ENCODE measurements around the gene FARP1.

Gene FARP1

DNA sequence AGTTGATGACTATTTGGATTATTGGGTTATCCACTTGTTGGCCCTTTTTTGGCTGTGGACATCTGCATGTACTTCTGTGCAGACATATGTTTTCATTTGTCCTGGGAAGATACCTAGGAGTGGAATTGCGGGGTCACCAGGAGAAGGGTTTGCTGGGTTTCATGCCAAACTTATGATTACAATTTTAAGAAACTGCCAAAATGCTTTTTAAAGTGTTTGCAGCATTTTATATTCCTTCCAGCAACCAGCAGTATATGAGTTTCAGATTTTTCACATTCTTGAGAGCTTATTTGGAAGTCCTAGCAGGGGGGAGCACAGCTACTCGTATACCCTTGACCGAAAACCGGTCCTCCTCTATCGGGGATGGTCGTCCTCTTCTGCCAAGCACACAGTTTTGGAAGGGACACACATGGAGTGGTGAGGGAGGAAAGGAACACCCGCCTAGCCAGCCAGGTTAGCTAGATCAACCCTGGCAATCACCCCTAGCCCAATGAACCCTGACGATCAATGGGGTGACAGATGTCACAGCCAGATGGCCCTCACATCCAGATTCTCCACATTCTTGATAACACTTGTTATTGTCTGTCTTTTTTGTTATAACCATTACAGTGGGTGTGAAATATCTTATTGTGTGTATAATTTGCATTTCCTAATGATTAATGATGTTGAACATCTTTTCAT is 60.9 kb downstream of the FARP1 start:
- DNase-seq = no peak

DNA sequence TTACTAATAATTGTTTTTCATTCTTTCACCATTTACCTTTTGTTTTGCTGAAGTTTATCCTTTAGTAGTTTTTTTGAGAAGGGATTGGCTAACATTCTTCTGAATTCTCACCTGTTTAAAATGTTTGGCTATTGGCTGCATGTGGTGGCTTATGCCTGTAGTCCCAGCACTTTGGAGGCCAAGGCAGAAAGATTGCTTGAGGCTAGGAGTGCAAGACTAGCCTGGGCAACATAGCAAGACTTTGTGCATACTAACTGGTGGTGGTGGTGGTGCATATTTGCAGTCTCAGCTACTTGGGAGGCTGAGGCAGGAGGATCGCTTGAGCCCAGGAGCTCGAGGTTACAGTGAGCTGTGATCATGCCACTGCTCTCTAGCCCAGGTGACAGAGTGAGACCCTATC is 61.7 kb downstream of the FARP1 start:
- no peak for DNase-seq

DNA sequence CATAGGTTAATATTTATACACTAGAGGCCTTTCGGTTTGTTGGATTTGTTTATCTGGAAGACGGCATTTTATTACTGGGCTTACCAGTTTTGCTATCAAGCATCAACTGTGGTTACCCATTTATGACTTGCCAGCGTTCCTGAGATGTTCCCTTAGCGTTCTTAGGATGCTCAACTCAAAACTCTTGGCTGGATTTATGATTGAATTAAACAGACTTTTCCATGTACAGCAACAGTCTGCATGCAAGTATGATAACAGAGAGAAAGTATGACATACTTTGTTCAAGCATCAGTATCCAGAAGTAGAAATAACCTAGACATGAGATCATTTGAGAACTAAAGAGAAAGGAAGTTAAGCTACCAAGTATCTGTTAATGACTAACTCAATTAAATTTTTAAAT is 64.1 kb downstream of the FARP1 start:
- DNase-seq = no peak

DNA sequence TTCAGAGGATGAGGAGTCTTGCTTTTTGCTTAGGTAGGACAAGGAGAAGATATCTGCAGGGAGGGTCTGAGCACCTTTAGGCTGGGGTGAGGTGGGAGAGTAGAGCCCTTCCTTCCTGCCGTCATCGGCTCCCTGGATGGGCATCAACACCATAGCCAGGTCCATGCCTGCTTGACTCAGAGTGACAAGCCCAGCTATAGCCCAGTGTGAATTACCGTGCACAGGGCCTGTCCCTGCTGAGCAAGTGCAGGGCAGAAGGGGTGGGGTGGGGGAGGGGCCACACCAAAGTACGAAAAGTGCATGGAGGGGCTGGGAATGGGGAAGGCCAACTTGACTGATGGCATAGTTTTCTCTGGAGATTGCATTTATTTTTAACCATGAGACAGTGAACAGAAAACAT is 64.5 kb downstream of the FARP1 start:
- no peak for DNase-seq

DNA sequence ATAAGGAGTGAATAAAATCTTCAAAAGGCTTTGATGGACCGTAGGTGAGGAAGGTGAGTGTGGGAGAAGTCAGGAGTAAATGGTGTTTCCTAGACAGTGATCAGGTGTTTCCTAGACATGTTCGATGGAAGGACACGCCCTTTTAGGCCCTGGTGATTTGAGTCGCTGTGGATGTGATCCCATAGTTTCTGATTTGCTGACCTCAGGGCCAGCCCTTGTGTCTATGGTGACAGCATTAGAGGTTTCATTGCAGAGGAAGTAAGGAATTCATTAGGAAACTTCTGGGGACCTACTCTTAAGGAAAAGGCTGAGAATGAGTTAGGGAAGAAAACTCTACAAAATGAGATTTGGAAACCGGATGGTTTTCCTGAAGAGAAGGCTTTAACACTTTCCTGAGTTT is 65.7 kb downstream of the FARP1 start:
- DNase-seq = no peak

DNA sequence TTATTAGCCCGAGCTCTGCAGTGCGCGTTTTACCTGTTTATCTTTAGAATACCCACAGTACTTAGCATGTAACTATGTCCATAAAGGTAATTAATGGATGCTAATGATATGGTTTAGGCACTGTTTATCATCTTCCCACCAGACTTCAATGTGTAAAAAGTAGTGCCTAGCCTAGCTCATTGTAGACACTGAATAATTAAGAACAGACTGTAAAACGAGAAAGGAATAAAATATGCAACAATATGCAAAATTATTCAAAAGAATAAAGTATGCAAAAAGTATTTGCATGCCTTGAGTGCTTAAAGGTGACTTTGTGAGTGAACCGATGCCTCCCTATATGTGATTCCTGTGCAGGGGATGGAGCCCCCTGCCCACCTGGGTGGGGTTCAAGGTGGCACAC is 69.9 kb downstream of the FARP1 start:
- DNase-seq = no peak

DNA sequence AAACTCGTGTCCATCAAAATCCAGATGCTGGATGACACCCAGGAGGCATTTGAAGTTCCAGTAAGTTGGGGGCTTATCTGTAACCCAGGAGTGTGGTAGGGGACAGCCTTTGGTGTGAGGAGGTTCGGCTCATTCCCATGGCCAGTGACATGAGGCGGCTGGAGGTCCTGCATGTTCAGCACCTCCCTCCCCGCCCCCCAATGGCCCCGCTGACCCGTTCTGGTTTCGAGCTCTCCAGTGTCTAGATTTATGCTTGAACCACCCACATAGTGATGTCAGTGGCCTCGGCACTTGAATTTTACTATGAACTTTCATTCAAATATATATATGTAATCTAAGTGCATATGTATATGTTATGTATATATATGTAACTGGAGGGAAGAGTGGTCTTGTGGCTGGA is 70.5 kb downstream of the FARP1 start:
- no peak for DNase-seq

DNA sequence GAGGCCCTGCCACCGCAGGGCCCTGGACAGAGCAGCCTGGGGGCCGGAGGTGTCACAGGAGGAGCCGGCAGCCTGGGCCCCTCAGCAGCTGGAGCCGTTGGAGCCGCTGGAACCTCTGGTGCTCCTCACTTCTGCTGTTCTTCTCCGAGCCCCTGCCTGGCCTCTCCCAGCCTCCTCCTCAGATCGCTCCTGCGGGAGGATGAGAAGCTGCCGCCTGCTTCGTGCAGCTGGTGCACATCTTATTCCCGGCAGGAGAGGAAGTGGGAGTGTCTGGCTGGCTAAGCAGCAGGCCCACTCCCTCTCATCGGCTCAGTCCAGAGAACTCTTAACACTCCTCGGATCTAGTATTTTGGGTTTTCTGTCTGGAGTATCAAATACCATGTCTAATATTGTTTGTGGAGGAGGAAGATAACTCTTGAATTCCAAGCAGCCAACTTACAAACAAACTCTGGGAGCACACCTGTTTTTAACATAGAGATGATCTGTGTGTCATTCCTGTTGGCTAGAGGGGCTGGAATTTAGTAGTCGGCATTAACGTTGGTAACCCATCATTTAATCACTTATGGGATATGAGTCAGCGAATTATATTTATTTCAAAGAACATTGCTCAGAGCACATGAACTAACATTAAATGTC is 71.2 kb downstream of the FARP1 start:
- DNase-seq = no peak

DNA sequence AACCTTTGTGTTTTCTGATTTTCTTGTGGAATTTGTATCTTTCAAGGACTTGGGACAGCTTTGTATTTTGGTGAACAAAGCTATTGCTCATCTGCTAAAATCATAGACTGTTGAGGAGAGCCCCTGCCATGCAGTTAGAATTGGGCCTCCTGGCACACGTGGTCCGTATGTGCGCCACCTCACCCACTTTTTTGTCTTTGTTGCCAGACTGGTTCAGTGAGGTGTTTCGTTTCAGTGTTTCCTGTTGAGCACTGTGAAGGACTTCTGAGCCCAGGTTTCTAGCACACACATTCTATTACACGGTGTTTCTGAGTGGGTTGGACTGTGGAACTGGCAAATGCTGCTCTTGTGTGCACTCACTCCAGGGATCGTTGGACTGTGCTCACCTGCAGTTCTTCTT is 71.8 kb downstream of the FARP1 start:
- no peak for DNase-seq

DNA sequence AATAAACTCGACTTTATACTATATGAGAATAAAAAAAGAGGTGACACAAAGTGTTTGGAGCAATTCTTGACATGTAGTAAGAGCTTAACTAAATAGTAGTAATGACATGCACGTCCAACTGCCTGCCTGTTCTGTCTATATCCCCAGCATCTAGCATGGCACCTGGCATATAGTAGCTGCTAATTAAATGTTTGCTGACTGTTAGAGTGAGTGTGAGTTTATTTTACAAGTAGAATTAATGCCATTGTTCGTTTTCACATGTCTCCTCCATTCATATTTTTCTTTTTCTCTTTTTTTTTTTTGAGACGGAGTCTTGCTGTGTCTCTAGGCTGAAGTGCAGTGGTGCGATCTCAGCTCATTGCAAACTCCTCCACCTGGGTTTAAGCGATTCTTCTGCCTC is 72.6 kb downstream of the FARP1 start:
- no peak for DNase-seq

DNA sequence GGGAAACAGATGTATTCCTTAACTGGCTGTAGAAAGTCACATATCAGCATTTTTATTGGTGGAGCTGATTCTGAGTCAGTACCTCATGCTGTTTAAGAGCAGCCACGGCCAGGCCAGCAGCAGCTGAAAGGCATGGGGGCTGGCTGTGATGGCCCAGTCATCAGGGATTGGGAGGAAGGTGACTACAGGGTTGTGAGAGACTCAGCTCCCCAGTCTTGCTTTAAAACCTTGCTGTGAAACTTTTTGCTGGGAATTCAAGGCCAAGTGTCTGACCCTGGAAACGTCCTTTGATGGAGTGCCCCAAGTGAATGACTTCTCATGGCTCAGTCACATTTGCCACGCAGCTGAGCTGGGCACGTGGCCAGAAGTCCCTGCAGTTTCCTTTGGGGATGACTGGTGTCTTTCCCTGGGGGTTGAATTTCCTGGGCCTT is 73.3 kb downstream of the FARP1 start:
- DNase-seq = no peak

DNA sequence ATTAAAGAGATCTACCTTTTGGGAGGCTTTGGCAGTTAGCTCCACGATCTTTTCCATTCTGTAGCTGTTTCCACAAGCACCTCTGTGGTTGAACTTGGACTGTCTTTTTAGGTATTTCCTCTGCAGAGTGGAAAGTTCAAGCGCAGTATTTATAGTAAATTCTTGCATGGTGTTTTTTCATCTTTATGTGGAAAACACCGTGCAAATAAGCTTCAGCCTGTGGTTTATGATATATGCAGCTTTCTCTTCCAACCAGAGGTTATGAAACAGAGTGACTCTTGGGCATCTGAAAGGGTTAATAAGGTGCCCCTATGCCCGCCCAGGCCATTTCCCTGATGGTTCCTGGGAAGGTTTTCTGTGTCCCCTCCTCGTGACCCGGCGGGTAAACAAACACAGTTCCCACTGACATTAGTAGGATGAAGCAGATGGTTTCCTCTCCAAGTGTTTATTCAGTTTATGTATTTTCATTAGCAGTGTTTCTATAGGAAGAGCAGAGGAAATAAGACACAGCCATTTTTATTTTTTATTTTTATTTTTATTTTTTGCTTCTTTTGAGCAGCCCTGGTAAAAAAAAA is 73.9 kb downstream of the FARP1 start:
- no peak for DNase-seq

DNA sequence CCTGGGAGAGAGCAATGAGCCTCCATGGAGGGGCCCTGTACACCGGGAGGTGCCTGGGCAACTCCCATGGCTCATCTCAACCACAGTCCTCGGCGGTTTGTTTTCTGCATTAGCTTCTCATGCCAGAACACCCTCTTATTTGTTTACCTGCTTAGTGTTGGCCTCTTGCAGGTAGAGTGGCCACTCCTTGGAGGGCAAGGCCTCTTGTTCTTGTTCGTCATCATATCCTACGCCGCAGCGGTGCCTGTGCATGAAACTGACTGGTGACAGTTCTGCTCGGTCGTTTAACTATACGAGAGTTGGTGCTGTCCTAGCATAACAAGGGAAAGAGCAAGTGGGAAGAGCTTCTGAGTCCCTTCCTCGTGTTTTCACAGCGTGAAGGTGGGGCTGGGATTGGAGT is 74.7 kb downstream of the FARP1 start:
- DNase-seq = no peak

DNA sequence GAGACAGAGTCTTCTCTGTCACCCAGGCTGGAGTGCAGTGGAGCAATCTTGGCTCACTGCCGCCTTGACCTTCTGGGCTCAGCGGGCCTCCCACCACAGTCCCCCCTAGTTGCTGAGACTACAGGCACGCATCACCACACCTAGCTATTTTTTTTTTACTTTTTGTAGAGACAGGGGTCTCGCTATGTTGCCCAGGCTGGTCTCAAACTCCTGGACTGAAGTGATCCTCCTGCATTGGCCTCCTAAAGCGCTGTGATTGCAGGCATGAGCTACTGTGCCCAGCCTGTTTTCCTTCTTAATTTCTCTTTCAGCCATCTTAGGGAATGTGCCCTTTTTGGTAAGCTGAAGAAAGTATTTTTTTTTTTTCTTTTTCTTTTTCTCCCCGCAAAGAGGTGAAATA is 76.8 kb downstream of the FARP1 start:
- no peak for DNase-seq

DNA sequence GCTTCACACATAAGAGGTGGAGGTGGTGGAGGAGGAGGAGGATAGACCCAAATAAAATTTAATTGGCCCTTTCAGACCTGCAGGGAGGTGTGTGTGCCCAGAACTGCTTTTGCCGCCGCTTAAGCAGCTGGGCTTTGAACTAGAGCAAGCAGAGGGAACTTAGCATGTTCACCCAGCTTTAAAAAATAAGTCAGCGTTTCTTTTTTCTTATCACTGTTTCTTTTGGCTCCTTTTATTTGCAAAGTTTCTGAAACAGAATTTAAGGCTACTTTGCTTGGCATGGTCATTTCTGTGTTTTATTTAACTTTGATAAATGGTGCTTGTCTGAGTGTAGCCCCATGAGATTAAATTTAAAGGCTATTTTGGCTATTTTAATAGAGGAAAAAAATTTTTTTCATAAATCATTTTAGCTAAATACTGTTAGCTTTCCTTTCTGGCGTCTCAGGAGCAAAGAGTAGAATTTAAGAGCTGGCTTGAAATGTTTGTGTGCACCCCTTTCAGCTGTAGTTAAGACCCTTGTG is 77.4 kb downstream of the FARP1 start:
- no peak for DNase-seq

DNA sequence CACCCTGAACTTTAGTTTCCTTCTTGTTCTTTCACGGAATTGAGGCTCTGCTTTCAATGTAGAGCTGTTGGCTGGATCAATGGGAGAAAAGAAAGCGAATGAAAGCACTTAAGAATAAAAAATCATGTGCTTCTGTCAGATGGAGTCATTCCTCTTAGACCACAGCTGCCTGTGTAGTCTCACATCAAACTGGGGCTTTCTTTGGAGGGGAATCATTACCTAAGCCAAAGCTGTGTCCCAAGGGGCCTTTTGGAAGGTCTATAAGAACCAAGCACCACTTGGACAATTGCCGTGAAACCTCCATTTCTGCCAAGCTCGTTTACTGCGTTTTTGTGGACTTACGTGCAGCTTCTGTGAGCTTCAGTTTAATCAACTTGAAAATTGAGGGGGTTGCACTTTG is 78.3 kb downstream of the FARP1 start:
- no peak for DNase-seq

DNA sequence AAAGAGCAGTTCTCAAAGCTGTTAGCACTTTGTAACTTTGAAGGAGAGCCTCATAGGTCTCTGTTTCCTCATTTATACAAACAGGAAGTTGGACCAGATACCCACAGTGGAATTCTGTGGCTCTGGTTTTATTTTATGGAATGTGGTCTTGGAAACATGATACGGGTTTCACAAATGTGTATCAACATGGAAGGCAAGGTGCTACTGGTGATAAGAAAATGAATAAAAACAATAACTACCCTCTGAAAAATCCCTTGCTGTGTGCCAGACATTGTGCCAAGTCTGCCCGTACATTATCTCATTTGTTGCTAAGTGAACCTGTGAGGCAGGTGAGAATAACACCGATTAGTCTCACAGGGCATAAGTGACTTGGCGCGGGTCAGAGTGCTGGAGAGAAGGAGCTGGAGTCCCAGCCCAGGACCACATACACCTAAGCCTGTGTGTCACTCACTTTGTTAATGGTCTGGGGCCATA is 79.2 kb downstream of the FARP1 start:
- DNase-seq = no peak

DNA sequence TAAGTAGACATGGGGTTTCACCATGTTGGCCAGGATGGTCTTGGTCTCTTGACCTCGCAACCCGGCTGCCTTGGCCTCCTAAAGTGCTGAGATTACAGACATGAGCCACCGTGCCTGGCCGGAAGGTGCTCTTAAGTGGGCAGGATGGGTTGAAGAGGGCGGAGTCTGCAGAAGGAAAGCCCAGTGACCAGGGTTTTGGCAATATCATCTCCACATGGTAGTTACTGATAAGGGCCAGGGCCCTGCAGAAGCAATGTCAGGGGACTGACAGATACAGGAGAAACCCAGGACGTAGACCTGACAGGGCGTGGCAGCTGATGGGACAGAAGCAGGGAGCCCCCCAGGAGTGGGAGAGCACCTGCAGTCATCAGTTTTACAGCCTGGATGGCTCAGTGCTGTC is 79.9 kb downstream of the FARP1 start:
- no peak for DNase-seq

DNA sequence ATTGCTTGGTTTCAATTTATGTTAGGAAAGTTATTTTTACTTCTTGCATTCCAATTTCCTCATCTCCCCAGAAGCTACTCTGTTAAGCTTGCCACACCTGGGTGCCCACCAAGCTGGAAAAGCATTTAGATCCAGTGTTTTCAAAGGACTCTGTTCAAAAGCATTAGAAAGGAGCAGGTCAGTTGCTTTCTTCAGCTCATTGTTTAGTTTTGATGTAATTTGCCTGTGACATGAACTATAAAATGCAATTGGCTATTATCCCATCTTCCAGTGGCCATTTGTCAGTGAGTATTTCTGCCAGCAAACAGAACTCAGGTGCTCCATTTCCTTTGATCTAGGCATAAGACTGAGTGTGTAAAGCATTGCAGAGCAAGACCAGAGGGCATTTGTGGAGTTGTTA is 80.8 kb downstream of the FARP1 start:
- no peak for DNase-seq

DNA sequence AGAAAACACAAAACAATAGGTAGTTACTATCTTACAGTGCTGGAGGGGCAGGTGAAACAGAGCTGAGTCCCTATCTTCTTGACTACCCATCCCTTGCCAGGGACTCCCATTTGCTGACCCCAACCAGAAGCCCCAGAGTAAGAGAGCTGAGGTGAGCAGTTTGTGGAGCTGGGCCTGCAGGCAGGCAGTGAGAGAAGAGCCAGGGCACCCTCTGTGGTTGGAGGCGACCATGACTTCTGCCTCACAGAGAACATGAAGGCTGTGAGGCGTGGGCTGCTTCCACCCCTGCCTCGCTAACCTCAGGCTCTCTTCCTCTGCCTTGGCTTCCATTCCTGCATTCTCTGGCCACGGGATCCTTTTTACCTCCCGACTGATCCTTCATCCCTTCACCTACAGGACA is 81.7 kb downstream of the FARP1 start:
- no peak for DNase-seq

DNA sequence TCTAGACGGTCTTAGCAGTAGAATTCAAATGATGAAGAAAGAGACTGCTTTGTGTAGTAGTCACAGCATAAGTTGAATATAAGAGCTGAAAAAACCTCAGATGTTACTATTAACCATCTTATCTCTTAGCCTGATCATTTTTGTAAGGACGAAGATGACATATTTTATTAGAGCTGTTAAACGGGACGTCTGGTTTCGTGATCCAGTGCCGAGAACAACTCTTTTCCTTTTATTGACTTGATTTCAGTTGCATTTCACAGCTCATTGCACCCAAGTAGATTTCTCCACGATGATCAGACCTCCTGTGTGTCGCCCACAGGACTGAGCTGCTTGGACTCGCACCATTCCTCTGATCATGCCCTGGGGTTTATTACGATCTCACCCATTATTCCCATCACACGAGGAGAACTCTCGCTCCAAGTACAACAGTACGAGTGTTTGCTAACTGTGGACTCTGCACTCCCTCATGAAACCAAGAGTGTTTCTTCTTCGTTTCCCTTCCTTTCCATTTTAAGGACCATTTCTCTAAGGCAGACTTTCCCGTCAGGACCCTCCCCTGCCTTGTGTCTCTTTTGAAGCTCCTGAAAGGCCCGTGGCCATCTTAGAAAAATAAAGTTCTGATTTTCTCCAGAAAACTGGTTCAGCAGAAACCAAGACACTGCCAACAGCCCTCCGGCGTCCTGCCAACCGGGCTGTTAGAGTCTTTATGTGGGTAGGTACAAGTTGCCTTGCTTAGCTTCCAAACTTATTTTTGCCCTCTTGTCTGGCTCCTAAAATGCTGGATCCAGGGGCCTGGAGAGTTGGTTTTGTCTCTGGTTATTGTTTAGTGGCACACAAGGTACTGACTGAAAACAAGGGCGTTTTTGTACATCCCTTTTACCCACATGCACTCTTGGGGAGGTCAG is 82.4 kb downstream of the FARP1 start:
- DNase-seq = no peak

DNA sequence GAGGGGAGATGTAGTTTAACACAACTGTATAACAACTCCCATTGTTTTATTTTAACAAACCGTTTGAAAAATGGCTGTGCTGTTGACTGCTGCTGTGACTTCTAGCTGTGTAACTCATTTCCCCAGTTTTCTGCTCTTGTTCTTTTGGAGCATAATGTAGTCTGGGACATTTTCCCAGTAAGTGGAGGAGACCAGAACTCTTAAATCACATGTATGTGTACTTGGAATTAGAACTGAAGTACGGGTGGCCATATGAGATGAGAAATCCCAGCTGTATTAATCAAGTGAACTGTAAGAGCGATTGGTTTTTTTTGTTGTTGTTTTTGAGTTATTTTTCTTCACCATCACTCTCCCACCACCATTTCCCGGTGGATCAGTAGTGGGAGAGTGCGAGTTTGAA is 83.6 kb downstream of the FARP1 start:
- no peak for DNase-seq

DNA sequence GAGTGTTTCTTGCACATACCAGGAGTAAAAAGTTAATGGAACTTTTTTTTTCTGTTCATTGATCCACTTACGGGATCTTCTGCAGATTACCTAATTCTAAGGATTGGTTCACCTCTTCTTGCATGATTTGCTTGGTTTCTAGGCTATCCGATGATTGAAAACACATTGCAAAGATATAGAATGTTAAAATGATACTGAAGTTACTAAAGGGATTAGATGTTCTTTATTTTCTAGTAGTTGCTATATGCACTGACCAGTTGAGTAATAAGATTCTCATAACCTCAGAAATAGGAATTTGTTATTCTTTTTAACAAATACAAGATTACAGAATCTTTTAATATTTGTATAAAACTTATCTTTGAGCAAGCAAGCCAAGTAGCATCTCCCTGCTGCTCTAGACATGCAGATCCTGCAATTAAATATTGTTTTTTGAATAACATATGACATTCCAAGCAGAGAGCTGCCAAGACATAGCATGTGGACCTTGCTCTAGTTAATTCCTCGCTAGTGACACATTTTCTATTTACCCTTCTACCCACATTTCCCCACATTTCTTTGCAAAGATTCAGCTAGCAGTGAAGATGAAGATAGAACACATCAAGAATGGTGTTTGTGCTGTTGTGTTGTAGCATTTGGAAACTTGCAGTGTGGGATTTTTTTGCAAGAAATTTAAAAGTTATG is 85.9 kb downstream of the FARP1 start:
- DNase-seq = no peak
